Left lung (tissue), 10 donors: ENCODE measurements around the gene MATK. TPM values are rescaled to one million over a fixed set of nuclear protein-coding genes. Genes with fewer than 3 reads are reported as not detected.

ENCODE experiments used
- ATAC-seq: fragments of 200-7000 bp; cut with Tn5 transposase; one replicate; pipeline ENCODE4 v1.9.1; 2020; ENCODE audit warnings: moderate library complexity
- DNase-seq, 4 donors: peaks; one replicate each; pipeline ENCODE4 v3.0.0-alpha.2; 2013 to 2020
- H3K27ac ChIP-seq, 2 donors: fragments of 200-600 bp; sonication (generic) in 1 of 2; one replicate each; pipeline versions ENCODE4 v1.5.0 to v1.8.0; 2020 to 2021
- H3K27me3 ChIP-seq, 2 donors: fragments of 200-600 bp; sonication (generic) in 1 of 2; one replicate each; pipeline versions ENCODE4 v1.5.0 to v1.8.0; 2020 to 2021
- H3K36me3 ChIP-seq, 2 donors: fragments of 200-600 bp; sonication (generic) in 1 of 2; one replicate each; pipeline versions ENCODE4 v1.5.0 to v1.8.0; 2020 to 2021
- H3K4me1 ChIP-seq, 2 donors: fragments of 200-600 bp; one replicate each; pipeline ENCODE4 v1.8.0; 2021
- H3K4me3 ChIP-seq, 2 donors: fragments of 200-600 bp; sonication (generic) in 1 of 2; one replicate each; pipeline versions ENCODE4 v1.5.0 to v1.8.0; 2020 to 2021; ENCODE audit warnings: mild to moderate bottlenecking in 1 of 2
- H3K9me3 ChIP-seq, 2 donors: fragments of 200-600 bp; sonication (generic) in 1 of 2; one replicate each; pipeline versions ENCODE4 v1.5.0 to v1.8.0; 2020 to 2021
- intact Hi-C, 2 donors: fragments of 100-400 bp; cut with DNase I; formaldehyde crosslinking; loops; one replicate each; pipeline versions ENCODE4 v1.11.2 to v1.14.2; 2022
- polyA plus RNA-seq, 6 donors: library from polyadenylated mRNA; unstranded; fragments of 120-200 nt; gene quantifications; one replicate each; pipeline ENCODE4 v1.2.1, GENCODE V29; 2013; ENCODE audit not compliant: insufficient read length in 6 of 6
- total RNA-seq, 2 donors: library from RNA; stranded (reverse); fragmentation: NEBNext Ultra II Directional; extraction: Animal tissue kit (Norgen Biotek cat#: 25700); gene quantifications; one replicate each; pipeline ENCODE4 v1.2.1, GENCODE V29; 2021
- TF ChIP-seq, protein P1 (sequence below), 2 donors: fragments of 200-600 bp; sonication (generic) in 1 of 2; IDR thresholded peaks; one replicate each; pipeline versions ENCODE4 v1.5.0 to v1.8.0; 2021; ENCODE audit warnings: antibody characterized with exemption in 2 of 2
- donor health status: DM: no; HTN: yes; CAD: no.
- donor health status: DM: no; HTN: no; CAD: no.

The MATK gene
- total and polyA plus RNA-seq, 8 donors, result 1.1 to 9.1 (median 1.9) TPM

DNA sequence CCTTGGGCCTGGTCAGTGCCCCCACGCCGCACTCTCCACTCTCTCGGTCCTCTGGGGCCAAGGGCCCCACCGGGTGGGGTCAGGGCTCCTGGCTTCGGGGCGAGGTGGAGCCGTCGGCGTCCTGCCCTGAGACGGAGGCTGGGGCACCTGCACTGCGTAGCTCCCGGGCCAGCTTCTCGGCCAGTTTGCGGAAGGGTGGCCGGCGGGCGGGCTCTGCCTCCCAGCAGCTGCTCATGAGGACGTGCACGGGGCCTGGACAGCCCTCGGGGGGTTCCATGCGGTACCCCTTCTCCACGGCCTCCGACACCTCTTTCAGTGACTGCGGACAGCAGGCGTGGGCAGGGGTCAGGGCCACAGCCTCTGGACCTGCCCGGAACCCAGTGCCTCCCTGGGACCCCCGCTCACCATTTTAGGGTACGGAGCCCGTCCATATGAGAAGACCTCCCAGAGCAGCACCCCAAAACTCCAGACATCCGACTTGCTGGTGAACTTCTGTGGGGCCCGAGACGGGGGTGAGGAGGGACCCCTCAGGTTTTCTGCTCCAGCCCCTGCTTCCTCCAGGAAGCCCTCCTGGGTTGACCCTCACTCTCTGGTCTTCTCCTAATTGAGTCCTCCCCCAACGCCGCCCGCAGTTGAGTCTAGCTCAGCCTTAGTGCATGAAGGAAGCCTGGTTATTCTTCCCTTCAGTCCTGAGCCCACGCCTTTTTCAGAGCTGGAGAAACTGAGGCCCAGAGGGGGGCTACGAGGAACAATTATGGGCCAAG is 7.9 kb downstream of the MATK start:
- H3K4me1 ChIP-seq, result no peaks in the 10 kb centered on the region
- H3K27ac ChIP-seq, result no peak overlapping the region
- peaks cover 0 to 8% of the 10 kb centered on the region in 2 donors for H3K27me3 ChIP-seq
- ATAC-seq (no peak), DNase-seq (no peak)
- H3K9me3 ChIP-seq, result peaks cover 0 to 22% of the 10 kb centered on the region in 2 donors
- TF ChIP-seq, protein P1, sequence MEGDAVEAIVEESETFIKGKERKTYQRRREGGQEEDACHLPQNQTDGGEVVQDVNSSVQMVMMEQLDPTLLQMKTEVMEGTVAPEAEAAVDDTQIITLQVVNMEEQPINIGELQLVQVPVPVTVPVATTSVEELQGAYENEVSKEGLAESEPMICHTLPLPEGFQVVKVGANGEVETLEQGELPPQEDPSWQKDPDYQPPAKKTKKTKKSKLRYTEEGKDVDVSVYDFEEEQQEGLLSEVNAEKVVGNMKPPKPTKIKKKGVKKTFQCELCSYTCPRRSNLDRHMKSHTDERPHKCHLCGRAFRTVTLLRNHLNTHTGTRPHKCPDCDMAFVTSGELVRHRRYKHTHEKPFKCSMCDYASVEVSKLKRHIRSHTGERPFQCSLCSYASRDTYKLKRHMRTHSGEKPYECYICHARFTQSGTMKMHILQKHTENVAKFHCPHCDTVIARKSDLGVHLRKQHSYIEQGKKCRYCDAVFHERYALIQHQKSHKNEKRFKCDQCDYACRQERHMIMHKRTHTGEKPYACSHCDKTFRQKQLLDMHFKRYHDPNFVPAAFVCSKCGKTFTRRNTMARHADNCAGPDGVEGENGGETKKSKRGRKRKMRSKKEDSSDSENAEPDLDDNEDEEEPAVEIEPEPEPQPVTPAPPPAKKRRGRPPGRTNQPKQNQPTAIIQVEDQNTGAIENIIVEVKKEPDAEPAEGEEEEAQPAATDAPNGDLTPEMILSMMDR (IDR thresholded peaks at IDR 0.05), result no peak
- no peak overlapping the region for H3K4me3 ChIP-seq
- intact Hi-C loops, result no loop called here
- H3K36me3 ChIP-seq, result no peaks in the 10 kb centered on the region

DNA sequence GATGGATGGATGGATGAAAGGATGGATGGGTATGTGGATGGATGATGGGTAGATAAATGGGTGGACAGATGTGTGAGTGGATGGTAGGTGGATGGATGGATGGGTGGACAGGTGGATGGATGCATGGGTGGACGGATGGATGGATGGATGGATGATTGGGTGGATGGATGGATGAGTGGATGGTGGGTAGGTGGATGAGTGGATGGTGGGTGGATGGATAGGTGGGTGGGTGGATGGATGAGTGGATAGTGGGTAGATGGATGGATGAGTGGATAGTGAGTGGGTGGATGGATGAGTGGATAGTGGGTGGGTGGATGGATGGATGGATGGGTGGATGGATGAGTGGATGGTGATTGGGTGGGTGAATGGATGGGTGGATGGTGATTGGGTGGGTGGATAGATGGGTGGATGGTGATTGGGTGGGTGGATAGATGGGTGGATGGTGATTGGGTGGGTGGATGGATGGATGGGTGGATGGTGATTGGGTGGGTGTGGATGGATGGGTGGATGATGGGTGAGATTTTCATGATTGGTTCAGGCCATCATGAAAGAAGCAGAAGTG is 9.6 kb downstream of the MATK start:
- peaks cover 0 to 10% of the 10 kb centered on the region in 2 donors for H3K9me3 ChIP-seq
- no peak overlapping the region for H3K27ac ChIP-seq
- ATAC-seq (no peak), DNase-seq (no peak)
- intact Hi-C loops, result no loop called here
- no peaks in the 10 kb centered on the region for H3K36me3 ChIP-seq
- H3K4me3 ChIP-seq, result no peak overlapping the region
- TF ChIP-seq, protein P1 (IDR thresholded peaks at IDR 0.05), result no peak
- no peaks in the 10 kb centered on the region for H3K27me3 ChIP-seq
- no peaks in the 10 kb centered on the region for H3K4me1 ChIP-seq

DNA sequence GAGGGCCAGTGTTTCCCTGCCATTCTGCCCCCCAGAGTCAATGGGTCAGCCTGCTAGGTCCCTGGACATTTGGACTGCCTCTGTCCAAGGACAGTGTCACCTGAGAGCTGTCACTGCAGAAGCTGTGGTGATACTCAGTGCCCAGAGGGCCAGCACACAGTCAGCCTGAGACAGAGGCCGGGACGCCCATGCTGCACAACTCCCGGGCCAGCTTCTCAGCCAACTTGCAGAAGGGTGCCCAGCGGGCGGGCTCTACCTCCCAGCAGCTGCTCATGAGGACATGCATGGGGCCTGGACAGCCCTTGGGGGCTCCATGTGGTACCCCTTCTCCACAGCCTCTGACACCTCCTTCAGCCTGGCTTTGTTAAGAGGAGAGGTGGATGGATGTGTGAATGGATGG is 10.3 kb downstream of the MATK start:
- no peak for ATAC-seq
- TF ChIP-seq, protein P1 (IDR thresholded peaks at IDR 0.05), result no peak
- intact Hi-C loops, result no loop called here

DNA sequence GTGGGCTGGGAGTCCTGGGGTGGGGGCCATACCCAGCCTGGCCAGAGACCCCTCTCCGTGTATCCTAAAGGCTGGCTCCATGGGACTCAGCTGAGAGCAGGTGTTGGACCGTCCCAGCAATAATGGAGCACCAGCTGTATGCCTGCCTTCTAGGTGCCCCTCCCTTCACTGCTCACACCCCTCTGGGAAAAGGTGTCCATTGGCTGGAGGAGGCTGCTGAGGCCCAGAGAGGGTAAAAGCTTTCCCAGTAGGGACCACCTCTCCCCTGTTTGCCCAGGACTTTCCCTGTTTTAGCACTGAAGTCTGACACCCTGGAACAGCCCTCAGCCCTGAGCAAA is 10.8 kb downstream of the MATK start:
- TF ChIP-seq, protein P1 (IDR thresholded peaks at IDR 0.05), result no peak
- no peak for DNase-seq
- Histone ChIP-seq H3K27me3 (no peaks in the 10 kb centered on the region), H3K4me1 (no peaks in the 10 kb centered on the region), H3K4me3 (no peak overlapping the region), H3K9me3 (no peaks in the 10 kb centered on the region), H3K36me3 (peaks cover 0 to 2% of the 10 kb centered on the region in 2 donors), H3K27ac (no peak overlapping the region)
- intact Hi-C loops, result no loop called here
- no peak for ATAC-seq

More for the DNA sequence above, 10.3 kb downstream of the MATK start:
- Histone ChIP-seq H3K36me3 (no peaks in the 10 kb centered on the region), H3K27ac (no peak overlapping the region), H3K4me1 (no peaks in the 10 kb centered on the region), H3K27me3 (no peaks in the 10 kb centered on the region), H3K9me3 (peaks cover 0 to 3% of the 10 kb centered on the region in 2 donors), H3K4me3 (no peak overlapping the region)
- DNase-seq, result no peak

DNA sequence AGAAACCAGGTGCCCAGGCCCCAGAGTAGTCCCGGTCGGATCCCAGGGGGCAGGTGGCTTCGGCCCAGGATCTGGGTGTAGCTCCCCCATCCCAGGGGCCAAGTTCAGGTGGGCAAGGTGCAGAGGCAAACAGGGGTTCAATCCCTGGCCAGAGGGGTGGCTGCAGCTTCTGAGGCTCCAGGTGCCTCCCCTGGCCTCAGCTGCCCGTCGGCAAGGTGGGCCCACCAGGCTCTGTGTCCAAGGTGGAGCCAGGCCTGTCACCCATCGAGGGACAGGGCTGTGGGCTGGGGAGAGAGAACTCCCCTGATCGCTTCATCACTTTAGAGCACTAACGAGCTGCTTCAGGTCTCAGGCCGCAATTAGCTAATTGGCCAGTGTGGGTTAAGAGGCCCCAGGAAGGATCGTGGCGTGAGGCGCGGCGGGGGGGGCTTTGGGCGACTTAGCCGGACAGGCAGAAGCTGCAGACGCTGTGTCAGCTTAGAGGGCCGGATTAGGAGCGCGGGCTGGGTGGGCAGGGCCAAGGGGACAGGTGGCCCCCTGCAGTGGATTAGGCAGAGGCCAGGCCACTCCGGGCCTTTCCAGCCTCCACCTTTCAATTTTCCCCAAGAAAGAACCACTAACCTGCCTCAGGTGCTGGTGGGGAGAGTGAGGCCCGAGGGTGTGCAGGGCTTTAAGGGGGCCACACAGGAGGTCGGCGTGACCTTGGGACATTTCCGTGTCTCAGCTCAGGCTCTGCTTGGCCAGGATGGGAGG is 11.4 kb downstream of the MATK start:
- peak in 1 of 4 donors; percentile 57 for DNase-seq
- no peak for ATAC-seq

More for the DNA sequence above, 11.4 kb downstream of the MATK start:
- Histone ChIP-seq H3K27me3 (no peaks in the 10 kb centered on the region), H3K36me3 (peaks cover 0 to 7% of the 10 kb centered on the region in 2 donors), H3K27ac (no peak overlapping the region), H3K4me3 (no peak overlapping the region), H3K4me1 (no peaks in the 10 kb centered on the region), H3K9me3 (no peaks in the 10 kb centered on the region)
- intact Hi-C loops, result no loop called here
- TF ChIP-seq, protein P1 (IDR thresholded peaks at IDR 0.05), result no peak
